Measurements from ENCODE around the gene TM9SF3.

GRCh38 chr10:96473866-96474265 lies 112.9 kb downstream of the TM9SF3 start:
- no peak for TF ChIP-seq POLR2A (IDR thresholded peaks at IDR 0.05; ENCODE audit: low read length)
- no peak for TF ChIP-seq GATA1 (IDR thresholded peaks at IDR 0.05; ENCODE audit: low read depth, low read length)
